ENCODE results near the gene PIP5K1A.
A peak's percentile ranks its signal among the peaks of the same experiment; 100 is the strongest.

Gene PIP5K1A

GRCh38 chr1:151294742-151295462 lies 96.5 kb downstream of the PIP5K1A start:
- Histone ChIP-seq H3K4me1 (ENCODE audit: insufficient read depth, low read length) (peaks cover 12% of the 10 kb centered on the region; the same call in 1 of the 2 replicates), H3K36me3 (ENCODE audit: insufficient read depth, low read depth, low read length) (peaks cover 81% of the 10 kb centered on the region), H3K9me3 (ENCODE audit: insufficient read depth, low read depth, low read length) (no peaks in the 10 kb centered on the region), H3K27ac (ENCODE audit: low read length) (peak overlapping the region; percentile 59), H3K27me3 (ENCODE audit: insufficient read depth, low read length) (no peaks in the 10 kb centered on the region), H3K4me3 (ENCODE audit: low read length) (peak overlapping the region; percentile 9; the same call in 1 of the 2 replicates), H3K9ac (ENCODE audit: low read depth, low read length) (peak overlapping the region; percentile 33; the same call in 1 of the 2 replicates)

All from iPS-20b (cell line).